NT2/D1 (cell line): ENCODE data around the gene INPP4A.

Experiments used
- YY1 ChIP-seq: IDR thresholded peaks from 2 replicates; pipeline ENCODE4 v1.6.1; 2011; ENCODE audit not compliant: insufficient read length, insufficient read depth
- ZNF274 ChIP-seq: IDR thresholded peaks from 2 replicates; pipeline ENCODE4 v1.6.1; 2011; ENCODE audit warnings: mild to moderate bottlenecking, low read depth, low read length

- TF ChIP-seq ZNF274: no peak
- TF ChIP-seq YY1: no peak
These were observed 48.7 kb upstream of the INPP4A start for GRCh38 chr2:98395977-98396376.
